GM12874 (cell line): ENCODE measurements around the gene TMEM203.

Experiments
- TF ChIP-seq, protein P1 (sequence below): IDR thresholded peaks from 2 replicates; pipeline ENCODE4 v1.5.1; 2011; ENCODE audit warnings: low read depth, mild to moderate bottlenecking, control low read depth, low read length, moderate library complexity; ENCODE audit not compliant: insufficient read depth

Gene TMEM203

DNA sequence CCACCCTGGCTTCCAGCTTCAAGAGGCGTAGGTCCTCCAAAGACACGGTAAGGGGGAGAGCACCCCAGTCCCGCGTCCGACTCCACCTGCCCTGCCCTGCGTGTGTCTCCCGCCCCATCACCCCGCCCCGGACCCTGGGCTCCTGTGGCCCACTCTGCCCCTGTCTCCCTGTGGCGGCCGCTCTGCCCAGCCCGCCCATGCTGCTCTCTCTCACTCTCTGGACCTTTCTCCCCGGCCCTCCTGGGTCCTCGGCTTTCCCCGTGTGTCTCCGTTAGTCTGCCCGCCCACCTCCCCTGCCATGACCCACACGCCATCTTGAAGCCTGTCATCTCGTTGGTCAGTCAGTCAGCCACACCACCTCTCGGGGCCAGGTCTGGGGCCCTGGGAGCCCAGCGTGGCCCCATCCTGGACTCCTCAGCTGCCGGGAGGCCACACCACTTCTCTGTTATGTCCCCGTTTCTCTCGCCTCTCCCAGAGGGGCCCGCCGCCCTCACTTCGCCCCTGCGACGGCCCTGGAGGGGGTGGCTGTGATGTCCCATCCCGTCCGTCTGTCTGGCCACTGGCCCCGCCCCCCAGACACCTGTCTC lies 40.1 kb downstream of the TMEM203 start:
- TF ChIP-seq, protein P1, sequence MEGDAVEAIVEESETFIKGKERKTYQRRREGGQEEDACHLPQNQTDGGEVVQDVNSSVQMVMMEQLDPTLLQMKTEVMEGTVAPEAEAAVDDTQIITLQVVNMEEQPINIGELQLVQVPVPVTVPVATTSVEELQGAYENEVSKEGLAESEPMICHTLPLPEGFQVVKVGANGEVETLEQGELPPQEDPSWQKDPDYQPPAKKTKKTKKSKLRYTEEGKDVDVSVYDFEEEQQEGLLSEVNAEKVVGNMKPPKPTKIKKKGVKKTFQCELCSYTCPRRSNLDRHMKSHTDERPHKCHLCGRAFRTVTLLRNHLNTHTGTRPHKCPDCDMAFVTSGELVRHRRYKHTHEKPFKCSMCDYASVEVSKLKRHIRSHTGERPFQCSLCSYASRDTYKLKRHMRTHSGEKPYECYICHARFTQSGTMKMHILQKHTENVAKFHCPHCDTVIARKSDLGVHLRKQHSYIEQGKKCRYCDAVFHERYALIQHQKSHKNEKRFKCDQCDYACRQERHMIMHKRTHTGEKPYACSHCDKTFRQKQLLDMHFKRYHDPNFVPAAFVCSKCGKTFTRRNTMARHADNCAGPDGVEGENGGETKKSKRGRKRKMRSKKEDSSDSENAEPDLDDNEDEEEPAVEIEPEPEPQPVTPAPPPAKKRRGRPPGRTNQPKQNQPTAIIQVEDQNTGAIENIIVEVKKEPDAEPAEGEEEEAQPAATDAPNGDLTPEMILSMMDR, result no peak

DNA sequence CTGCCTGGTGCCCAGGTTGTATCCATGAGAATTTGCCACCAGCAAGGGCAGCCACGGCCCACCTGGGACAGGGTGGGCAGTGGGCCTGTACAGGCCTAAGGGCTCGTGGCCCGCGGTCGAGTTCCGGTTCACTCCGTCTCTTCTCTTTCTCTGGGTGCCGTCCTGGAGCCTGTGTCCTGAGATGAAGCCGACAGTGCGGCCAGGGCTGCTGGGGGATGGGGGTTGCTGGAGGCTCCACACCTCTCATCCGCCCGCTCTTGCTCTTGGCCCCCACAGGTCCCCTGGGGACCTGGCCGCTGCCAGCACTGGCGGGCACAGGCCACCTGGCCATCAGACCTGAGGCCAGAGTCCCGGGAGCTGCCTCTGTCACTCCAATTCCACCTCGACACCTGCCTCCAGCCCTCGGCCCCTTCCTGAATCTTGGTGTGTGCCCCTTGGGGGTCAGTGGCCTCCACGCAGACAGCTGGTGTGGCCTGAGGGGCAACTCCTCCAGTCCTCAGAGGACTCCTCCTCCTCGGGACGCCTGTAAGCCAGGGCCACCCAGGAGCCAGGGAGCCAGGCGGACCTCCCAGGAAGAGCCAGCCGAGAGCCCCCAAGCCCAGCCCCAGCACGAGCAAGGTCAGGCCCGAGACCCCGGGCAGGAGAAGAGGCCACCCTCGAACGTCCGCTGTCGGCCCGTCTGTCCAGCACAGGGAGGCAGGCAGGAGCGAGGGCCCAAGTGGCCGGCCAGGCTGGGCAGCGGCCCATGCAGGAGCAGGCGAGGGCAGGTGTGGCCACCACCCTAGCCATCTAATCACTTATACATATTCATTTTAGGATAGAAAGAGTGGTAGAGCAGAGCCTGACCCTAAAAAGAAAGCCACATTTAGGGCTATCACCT lies 40.8 kb downstream of the TMEM203 start:
- TF ChIP-seq, protein P1, result no peak

DNA sequence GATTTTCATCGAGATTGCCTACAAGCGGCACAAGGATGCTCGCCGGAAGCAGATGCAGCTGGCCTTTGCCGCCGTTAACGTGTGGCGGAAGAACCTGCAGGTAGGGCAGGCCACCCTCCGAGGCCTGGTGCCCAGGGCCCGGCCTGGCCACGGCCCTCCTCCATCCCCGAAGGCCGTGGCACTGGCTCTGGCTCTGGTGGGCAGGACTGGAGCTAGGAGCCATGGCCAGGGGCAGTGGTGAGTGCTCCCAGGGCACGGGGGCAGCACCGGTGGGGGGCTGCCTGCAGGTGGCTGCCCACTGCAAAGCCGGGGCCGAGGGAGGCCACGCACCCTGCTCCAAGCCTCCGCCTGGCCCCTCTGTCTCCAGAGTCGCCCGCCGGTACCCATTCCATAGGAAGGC lies 41.6 kb downstream of the TMEM203 start:
- TF ChIP-seq, protein P1, result no peak

DNA sequence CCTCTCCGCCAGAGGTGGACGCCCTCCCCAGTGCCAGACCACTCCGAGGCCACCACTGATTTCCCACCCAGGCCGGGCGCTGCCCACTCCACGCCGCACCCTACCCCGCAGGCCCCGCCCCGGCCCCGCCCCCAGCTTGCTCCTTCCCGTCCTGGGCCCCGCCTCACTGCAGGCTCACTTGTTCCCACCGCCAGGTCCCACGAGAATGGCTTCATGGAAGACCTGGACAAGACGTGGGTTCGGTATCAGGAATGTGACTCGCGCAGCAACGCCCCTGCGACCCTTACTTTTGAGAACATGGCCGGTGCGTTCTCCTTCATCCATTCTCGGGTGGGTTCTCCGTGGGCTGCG lies 42.1 kb downstream of the TMEM203 start:
- TF ChIP-seq, protein P1, result no peak

DNA sequence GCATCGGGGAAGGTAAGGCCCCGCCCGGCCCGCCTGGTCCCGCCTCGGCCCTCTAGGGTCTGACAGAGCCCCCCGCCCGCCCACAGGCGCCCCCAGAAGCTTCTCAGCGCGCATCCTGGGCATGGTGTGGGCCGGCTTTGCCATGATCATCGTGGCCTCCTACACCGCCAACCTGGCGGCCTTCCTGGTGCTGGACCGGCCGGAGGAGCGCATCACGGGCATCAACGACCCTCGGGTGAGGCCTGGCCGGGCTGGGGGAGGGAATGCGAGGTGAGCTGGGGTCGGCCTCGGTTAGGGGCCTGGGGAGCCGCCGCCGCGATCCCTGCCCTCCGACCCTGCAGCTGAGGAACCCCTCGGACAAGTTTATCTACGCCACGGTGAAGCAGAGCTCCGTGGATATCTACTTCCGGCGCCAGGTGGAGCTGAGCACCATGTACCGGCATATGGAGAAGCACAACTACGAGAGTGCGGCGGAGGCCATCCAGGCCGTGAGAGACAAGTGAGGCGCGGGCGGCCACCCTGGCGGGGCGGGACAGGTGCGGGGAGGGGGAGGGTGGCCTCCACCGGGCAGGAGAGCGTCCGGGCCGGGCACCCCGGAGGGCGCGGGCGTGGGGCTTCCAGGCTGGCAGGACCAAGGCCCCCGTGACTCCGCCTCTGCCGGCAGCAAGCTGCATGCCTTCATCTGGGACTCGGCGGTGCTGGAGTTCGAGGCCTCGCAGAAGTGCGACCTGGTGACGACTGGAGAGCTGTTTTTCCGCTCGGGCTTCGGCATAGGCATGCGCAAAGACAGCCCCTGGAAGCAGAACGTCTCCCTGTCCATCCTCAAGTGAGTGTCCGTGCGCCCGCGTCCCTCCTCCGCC lies 42.7 kb downstream of the TMEM203 start:
- TF ChIP-seq, protein P1, result no peak

DNA sequence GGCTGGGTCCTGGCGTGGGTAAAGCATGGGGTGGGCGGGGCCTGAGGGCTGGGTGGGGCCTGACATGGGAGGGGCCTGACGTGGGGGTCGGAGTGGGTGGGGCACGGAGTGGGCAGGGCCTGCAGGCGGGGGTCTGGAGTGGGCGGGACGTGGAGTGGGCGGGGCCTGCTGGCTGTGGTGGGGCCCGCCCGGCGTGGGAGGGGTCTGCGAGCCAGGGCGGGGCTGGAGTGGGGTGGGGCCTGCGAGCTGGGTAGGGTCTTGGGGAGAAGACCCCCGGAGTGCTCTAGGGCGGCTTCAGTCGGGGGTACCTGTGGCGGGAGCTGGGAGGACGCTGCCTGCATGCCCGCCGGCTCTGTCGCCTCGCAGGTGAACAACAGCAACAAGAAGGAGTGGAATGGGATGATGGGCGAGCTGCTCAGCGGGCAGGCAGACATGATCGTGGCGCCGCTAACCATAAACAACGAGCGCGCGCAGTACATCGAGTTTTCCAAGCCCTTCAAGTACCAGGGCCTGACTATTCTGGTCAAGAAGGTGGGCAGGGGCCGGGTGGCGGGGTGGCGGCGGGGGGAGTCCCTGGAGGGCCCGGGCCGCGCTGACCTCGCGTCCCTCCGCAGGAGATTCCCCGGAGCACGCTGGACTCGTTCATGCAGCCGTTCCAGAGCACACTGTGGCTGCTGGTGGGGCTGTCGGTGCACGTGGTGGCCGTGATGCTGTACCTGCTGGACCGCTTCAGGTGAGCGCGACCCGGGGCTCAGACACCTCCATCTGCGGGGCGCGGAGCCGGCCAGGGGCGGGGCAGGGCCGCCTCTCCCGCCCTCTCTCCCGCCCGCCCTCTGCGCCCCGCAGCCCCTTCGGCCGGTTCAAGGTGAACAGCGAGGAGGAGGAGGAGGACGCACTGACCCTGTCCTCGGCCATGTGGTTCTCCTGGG lies 43.6 kb downstream of the TMEM203 start:
- TF ChIP-seq, protein P1, result no peak
